HG03097 (cell line): ENCODE results near the gene ACYP2.

Experiments used
- ATAC-seq: cut with Tn5 transposase; IDR thresholded peaks from one replicate; pipeline ENCODE4 v1.9.1; 2021; ENCODE audit not compliant: unreplicated experiment, low FRiP score

ACYP2 gene

DNA sequence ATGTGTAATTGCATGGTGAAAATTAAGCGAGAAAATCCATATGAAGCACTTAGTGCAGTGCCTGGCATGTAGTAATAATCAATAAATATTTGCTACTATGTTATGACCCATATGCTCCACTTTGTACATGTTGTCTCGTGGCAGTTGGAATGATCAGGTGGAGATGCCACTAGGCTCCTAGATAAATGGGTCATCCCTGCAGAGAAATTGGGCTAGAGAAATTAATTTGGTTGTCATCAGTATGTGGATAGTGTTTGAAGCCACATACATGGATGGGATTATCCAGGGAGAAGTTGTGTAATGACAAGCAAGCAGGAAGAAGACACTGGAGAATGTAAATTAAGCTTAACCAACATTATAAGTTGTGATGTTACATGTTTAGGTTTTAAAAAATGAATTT lies 33.0 kb downstream of the ACYP2 start:
- no peak for ATAC-seq

DNA sequence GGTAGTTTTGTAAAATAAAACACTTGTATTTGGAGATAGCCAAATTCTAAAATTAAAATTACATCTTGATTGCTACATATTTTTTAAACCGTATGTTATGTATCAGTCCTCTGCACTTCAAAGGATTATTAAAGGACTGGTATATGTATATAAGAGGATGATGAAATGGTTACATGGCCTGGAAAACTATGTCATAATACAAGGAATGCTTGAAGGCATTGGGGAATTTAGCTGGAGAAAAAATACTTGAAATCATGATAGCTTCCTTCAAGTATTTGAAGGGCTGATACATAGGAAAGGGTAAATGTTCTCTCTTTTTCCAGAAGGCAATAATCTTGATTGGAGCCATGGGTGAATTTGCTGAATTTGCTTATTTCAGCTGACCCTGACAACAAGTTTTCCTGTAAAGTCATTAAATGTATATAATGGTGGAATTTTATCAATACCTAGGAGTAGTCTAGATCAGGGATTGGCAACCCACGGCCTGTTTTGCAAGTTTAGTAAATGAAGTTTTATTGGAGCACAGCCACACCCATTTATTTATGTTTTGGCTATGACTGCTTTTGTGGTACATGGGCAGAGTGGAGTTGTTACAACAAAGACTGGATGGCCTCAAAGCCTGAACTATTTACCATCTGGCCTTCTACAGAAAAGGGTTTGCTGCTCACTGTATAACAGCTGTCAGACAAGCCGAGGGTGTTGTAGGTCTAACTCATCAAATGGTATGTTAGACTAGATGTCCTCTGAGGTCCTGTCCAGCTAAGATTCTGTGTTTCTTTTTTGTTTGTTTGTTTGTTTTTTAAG lies 34.4 kb downstream of the ACYP2 start:
- ATAC-seq, result no peak

DNA sequence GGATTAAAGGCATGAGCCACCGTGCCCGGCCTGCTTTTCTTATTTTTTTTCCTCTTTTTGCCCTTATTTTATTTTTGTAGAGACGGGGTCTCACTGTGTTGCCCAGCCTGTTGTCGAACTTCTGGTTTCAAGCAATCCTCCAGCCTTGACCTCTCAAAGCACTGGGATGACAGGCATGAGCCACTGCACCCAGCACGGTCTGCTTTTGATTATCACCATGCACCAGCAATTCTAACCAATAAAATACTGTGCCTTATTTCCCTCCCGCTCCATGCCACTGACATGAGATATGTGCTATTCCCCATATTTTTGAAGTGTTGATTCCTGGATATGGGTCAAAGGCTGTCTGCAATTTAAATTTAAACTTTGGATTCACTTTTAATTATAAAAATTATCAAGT lies 42.9 kb downstream of the ACYP2 start:
- ATAC-seq, result no peak

DNA sequence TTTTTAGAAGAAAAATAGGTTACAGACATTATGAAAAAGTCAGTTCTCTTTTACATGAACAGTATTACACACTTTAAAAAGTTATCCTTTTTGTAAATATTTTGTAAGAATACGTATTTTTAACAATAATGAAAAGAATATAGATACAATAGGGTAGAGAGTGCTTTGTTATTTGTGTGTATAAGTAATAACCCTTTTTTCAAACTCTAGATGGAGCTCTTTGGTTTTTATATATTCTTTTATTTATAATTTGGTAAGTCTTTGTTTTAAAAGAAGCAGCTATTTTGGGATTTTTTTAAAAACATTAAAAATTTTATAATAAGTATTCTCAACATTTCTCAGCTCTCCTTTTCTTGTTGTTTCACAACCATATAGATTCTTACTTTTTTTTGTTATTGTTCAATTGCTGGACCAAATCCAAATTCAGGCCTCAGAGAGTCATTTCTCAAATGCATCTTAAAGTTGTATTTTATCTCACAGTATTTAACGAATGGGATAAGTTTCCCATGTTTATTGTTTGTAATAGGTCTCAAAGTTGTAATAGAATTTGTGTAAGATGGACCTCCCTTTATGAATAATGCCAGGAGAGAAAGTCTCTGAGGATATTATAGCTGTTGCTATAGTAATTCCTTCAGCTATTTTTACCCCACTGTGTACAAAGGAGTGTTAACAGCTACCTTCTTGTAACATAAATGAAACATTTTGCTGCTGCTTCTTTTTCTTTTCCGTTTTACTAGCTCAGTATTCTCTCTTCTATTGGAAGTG lies 46.4 kb downstream of the ACYP2 start:
- ATAC-seq, result no peak

DNA sequence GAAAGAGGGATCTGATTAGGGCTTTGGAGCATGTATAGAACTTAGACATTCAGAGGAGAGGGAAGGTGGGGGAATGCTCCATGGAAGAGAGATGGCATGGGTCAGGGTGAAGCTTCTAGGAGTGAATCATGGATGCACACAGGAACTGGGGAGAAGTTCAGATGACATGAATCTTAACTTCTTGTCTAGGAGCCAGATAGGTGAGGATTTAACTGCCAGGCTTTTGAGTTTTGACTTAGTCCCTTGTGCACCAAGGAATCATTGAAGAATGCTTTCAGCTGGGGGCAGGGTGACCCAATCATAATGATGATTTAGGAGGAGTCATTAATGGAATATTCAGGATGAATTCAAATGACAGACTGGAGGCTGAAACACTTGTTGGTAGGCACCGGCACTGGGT lies 48.7 kb downstream of the ACYP2 start:
- ATAC-seq, result no peak

DNA sequence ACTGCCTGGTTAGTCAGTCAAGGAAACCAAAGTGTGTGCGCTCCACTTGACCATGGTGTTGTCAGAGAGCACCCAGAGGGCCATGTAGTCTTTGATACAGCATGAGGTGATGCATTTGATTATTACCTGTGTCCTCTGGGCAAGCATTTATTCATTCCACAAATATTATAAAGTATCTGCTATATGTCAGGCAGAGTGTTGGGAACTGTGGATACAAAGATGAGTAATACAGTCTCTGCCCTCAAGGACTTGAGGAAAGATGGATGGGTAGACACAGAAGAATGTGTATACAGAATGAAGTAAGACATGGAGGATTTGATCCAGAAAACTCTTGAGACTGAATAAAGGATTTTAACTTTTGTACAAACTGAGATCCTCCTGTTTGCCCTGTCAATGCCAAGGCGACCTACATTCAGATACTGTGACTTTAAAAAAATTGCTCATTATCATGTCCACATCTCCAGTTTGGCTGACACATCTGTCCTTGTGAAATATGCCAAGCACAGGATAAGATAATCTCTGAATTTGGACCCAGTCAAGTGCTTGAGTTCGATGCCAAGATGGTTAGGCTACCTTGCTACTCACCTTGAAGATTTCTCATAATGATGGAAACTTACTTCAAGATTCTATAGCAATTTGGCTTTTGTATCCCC lies 50.8 kb downstream of the ACYP2 start:
- no peak for ATAC-seq

DNA sequence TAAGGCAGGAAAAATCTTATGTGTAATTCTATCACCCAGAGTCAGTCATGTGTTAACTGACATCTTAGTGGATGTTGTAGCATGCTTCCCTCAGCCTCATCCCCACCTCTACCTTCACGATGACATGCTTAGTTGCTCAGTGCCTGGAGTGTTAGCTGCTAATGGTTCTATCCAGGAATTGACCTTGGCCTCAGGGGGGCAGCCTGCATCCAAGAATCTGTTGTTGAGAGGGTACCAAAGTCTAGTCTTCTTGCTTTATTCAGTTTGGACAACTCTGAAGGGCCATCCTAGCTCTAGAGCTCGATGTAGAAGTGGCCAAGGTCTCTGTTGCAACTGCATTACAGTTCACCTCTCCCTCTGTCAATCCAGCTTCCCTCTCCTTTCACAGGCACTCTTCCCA lies 61.2 kb downstream of the ACYP2 start:
- no peak for ATAC-seq

DNA sequence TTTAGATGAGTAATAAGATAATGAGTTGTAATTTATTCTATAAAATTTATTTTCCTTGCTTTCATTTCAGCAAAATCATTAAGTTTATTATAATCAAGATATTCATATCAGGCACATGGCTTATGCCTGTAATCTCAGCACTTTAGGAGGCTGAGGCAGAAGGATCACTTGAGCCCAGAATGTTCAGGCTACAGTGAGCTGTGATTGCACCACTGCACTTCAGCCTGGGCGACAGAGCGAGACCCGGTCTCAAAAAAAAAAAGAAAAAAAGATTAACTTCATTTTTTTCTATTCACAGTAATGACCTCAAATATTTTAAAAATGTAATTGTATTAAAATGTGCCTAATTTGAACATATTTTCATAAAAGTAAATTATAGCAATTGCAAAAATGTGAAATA lies 67.9 kb downstream of the ACYP2 start:
- ATAC-seq, result no peak

DNA sequence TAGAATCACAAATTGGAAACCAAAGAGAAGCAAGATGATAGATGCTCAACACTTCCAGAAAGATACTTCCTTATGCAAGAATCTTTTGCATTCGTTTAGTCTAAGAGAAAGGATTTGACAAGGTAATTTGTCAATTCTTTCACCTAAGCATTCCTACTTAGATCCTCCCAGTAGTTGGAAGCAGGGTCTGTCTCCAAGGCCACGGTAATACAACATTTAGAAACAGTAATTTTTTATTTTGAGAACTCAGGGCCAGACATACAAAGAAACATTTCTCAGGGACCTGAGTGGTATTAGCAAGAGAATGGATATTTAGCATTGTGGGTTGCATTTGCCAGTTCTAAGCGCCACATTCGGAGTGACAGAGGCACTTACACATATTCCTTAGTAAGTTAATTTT lies 68.6 kb downstream of the ACYP2 start:
- ATAC-seq, result no peak

DNA sequence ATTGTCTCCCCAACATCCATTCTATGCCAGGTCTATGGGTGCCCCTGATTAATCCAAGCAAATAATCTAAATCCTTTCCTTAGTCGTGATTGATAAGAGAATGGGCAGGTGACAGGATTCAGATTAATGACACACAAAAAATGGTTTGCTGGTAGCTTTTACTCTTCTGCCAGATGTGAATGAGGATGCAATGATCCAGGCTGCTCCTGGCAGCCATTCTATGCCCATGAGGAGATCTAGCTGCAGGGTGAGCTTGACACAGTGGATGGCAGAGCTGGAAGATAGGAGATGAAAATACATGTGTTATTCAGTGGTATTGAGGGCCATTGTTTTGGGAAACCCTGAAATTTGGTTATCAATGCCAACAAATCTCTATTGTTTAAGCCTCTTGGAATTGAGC lies 69.7 kb downstream of the ACYP2 start:
- no peak for ATAC-seq

DNA sequence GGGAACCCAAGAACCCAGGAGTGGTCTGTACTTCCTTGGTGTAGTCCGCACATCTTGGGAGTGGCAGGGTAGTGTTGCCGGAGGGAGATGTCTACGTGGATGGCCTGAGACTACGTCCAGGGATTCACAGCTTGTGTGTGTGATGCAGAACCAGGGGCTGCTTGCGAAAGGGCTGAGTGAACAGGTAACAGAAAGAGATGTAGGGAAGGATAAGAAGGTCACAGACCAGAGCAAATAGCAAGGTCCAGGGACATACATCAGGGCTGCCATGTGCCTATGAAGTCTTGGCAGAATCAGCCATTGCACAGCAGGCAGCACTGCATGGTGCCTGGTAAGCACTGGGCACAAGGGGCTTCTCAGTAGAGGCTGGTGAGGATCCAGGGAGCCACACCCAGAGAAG lies 71.9 kb downstream of the ACYP2 start:
- ATAC-seq, result no peak

DNA sequence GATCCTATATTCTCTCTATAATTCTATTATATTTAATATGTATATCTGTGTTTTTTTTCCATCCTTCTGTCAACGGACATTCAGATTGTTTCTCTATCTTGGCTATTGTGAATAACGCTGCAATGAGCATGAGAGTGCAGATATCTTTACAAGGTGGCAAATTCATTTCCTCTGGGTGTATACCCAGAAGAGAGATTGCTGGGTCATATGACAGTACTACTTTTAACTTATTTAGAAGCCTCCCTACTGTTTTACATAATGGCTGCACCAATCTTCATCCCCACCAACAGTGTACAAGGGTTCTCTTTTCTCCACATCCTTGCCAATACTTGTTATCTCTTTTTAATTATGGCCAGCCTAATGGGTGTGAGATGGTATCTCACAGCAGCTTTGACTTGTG lies 74.1 kb downstream of the ACYP2 start:
- no peak for ATAC-seq

DNA sequence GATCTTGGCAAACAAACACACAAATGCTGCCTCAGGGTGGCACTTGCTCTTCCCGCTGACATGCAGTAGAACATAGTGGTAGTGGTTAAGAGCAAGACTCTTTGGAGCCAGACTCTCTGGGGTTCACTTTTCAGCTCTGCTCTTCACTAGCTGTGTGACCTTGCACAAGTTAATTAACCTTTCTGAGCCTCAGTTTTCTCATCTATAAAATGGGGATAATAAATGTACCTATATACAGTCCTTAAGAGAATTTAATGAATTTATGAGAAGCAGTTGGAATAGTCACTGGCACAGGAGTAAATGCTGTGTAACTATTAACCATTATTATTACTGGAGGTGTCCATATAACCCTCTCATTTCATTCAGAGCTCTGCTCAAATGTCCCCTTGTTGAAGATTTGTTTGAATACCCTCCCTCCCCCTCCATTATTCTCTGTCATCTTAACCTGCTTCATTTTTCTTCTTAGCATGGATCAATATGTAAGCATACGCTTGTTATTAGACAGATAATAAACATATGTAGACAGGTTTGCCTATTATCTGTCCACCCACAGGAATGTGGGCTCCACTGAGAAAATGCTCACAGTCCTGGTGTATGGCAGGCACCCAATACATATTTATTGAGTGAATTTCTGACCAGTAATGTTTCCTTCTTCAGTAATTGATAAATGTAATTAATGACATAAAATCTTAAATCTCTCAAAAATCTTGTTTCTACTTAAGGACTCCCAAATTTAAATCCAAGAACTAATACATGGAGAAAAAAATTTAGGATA lies 76.1 kb downstream of the ACYP2 start:
- no peak for ATAC-seq

DNA sequence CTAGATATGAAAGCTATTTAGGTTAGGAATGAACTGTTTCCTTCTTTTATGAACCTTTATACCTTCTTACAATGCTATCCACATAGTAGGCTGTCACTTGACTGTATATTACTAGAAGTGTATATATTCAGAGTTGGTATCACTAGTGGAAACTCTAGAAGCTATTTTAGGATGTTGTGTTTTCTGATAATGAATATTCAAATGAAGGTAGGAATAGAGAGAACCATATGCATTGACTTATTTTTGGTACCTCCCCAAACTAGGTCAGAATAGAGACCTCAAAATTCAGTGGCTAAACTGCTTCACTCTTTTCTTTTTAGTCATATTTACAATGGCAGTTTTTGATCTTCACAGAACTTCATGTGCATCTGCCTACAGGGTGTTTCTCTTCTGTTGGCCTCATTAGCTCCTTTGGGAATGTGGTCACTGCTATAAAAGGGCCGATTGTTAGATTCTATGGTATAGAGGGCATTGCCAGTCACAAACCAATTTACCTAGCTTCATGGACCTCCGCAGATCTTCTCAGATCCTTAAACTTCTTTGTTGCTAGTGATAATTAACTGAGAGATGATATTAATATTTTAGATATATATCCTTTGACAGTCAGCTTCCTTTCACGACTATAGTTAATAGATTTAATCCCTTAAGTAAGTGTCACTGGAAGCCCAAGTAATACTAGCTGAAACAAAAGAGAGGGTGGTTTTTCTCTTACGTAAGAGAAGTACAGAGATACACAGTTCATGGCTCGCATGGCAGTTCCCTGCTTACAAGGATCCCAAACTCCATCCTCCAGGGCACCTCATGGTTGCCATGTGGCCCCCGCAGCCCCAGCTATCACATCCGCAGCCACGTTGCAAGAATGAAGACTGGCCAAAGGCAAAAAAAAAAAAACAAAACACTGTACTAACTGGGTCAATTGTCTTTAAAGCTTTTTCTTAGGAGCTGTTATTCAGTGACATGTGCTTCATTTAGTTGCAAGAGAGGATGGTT lies 79.6 kb downstream of the ACYP2 start:
- no peak for ATAC-seq

DNA sequence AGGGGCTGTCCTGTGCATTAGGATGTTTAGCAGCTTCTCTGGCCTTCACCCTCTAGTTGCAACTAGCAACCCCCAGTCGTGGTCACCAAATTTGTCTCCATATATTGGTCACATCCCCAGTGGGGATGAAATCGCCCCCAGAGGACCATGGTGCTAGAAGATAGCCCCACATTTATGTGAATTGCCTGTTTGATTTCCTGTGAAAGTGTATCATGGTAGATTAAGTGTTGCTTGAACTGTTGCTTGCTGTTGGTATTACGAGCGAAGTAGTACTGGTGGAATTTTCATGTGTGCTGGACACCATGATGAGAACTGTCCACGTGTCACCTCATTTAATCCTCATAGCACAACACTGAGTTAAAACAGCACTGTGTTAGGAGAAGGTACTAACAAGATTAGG lies 81.2 kb downstream of the ACYP2 start:
- no peak for ATAC-seq

DNA sequence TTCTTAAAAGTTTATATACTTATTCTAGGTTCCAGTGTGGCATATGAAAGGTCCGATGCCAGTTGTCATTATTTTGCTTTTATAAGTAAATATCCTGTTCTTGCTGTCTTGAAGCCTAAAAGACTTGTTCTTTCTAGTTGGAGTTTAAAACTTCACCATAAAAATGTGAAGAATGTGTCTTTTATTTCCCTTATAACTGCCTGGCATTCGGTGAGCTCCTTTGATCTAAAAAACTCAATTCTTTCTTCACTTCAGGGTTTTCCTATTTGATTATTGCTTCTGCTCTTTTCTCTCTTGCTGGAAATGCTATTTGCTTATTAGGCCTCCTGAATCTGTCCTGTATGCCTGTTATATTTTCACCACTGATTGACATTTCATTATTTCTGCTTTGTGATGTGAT lies 89.1 kb downstream of the ACYP2 start:
- no peak for ATAC-seq

DNA sequence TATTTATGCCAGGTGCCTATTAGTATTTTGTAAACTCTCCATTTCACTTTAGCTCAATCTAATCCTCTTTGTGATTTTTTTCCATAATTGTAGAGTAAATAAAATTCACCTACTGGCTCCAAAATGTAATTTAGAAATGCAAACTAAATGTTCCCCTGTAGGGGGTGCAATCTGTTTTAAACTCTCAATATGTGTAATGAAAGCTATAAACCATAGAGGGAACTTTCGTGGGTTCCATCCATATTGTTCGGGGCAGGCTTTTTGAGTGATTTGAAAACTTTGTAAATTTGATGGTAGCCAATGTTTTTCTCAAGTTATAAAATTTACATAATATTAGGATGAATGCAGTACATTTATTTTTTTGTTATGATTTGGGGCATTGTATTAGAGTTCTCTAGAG lies 91.2 kb downstream of the ACYP2 start:
- no peak for ATAC-seq

DNA sequence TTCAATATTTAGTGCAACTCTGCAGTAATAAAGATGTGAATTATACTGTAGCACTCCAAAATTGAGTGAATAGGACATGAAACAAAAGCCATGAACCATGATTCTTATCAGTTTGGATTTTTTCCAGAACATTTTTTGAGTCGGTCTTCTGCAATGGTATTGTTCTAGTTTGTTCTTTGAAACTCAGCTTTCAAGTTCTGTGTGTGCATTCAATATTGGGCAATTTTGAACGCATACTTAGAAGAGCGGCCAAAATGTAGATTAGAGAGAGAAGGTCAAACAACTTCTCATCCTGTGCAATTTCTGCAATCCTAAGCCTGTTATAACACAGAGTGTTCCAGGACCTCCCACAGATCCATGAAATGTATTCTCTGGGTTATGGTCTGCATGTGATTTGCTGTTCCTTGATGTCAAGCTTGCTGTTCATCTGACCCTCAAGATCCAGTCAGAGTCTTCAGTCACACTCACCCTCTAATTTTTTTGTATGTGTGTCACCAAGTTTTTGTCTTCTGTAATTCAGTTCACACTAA lies 92.3 kb downstream of the ACYP2 start:
- no peak for ATAC-seq
